Tongue (tissue), 2 donors: ENCODE data around the gene EHD4. TPM values are rescaled to one million over a fixed set of nuclear protein-coding genes. Genes with fewer than 3 reads are reported as not detected.

Source experiments
- DNase-seq: peaks from one replicate; pipeline ENCODE4 v3.0.0-alpha.2; 2015
- total RNA-seq: library from RNA; depleted of rRNA; stranded (reverse); fragments of >200 nt; gene quantifications from one replicate; pipeline ENCODE4 v1.2.3, GENCODE V29; 2014

EHD4 gene
- total RNA-seq, result 39.1 TPM

DNA sequence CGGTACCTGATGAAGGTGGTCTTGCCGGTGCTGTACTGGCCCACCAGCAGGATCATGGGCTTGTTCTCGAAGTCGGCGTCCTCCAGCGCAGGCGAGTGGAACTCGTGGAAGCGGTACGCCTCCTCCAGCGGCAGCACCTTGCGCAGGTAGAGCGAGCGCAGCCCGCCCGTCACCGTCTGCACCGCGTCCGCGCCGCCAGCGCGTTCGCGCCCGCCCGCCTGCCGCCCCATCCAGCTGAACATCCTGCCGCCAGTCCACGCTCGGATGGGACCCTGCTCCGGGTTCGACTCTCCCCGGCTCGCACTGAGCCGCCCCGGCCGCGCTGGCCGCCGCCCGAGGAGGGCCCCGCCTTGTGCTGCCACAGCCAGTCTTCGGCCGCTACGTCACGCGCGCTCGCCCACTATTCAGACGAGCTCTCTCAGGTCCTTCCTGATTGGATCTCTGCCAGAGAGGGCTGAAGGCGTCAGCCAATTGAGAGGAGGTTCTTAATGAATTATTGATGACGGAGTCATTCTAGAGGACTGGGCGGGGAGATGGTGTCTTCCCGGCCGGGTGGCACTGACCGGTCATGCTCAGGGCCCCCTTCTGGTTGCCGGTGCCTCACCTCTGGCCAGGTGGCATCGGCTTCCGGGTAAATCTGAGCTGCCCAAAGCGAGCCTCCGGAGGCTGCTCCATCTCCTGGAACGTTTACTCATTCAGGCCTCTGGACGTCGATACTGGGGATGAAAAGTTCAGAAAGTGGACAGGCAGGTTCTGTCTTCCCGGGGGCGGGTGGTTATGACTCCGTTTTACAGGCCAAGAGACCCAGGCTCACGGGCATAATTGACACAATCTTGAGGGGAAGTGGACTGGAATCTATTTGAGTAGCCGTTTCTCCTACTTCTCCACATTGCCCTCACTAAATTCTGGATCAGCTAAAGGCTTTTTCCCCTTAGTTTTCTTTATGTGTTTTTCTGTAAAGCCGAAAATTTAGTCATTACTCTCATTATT is at the start of gene EHD4:
Gene EHD4 (minus strand): TSS at position 305 of the 990 bp plus-strand sequence. CDS start 63 bp downstream, at position 242.
- DNase-seq, result peak; percentile 99

DNA sequence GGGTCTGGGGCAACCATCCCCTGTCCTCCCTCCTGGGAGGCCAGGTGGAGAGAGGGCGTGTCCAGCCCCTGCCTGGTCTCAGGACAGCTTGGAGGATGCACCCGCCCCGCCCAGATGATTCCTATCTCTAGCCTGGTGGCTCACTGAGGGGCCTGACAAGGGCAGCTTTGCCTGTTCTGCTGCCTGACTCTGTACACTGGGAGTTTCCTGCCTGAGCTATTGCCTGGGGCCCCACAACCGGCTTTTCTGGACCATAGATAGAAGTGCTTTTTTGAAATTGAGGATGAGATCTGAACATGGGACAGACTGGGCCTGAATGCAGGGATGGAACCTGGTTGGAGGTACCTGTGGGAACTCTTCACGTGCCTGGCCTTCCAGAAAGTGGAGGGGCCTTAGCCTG is 49.2 kb upstream of the EHD4 start:
- no peak for DNase-seq

DNA sequence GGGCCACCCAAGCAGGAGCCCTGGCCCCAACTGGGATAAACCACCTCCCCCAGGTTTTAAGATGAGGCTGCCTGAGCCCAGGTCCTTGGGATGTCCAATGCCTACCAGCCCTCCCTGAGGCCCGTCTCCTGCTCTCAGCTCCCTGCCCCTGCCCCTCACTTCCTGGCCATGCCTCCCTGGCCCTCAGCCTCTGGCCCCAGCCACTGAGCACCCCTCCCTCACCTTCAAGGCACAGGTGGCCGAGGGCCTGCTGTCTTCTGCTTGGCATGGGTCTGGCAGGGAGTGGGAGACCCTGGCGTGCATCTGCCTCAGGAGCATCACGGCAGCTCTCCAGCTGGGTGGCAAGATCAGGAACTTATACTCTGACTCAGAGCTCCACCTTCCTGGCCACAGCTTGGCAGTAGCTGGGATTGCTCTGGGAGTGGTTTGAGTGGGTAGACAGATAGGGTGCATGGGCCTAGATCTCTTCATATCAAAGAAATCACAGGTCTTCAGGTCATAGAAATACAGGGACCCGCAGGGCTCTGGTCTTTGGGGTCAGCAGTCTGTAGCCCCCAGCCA is 48.4 kb upstream of the EHD4 start, which contains the start of gene PLA2G4E:
Gene PLA2G4E (minus strand): TSS at position 330 of the 561 bp plus-strand sequence. CDS start 12 bp downstream, at position 318.
- DNase-seq, result no peak

DNA sequence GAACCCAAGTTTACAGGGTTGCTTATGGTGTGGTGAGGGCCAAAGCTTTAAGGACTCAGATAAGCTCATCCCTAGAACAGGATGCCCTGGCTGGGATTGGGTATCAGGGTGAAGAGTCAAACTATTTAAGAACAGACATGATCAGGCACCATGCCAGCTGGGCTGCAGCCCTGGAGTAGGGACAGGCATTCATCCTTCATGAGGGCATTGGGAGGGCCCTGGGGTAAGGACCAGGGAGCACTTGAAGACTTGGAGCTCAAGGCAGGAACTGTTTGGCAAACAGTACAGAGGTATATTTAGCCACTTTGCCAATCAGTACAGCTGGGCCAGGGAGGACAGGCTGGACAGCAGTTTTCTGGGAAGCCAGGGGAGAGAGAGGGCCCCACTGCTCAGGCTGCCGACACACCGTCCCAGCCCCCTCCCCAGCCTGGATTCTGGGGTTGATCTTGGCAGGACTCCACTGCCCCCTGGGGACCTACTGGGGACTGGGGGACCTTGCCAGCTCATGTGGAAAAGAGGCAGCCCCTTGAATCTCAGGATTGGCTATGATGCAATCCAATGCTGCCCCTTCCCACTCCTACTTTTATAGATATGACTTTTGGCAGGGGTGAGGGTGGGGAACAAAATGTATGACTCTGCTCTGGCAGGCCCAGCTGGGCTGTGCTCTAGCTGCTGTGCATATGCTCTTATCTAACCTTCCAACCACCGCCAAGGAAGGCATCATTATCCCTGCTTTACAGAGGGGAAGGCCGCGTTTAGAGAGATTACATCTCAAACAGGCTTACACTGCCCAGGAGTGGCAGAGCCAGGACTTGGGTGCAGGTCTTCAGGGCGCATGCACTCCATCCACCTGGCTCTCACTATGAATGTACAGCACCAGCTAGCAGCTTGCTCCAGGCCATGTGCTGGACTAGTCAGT is 46.2 kb upstream of the EHD4 start:
- DNase-seq, result peak; percentile 56

DNA sequence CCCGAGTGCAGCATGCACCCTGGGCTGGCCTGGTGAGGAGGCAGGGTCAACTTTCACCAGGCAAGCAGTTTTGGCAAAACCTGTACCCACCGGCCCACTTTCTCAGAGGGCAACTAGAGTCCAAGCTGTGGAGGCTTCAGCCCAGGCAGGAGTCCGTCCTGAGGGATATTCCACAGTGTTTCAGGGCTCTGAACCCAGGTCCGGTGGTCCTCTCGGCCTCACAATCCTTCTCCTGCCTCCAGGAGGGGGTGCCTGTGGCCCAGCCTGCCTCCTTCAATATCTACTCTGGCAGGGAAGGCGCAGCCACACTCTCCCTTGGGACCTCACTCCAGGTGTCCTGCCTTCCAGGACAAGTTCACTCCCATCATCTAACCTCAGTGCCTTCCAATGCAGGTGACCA is 44.6 kb upstream of the EHD4 start:
- DNase-seq, result no peak

DNA sequence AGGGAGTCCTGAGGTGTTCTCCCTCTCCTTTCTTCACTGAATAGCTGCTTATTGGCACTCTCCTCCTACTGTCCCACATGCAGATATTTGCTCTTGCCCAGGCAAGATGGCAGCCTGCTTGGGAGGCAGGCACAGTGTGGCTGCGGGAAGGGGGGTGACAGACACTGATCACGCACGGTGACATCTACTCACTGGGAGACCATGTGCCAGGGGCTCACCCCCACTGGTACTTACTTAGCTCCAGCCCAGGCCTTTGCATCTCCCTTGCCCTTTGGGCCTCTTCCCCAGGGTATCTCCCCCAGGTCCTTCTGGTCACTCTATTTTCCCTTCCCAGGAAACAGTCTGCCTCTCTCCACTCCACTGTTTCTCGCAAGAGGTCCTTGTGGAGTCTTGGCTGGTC is 42.0 kb upstream of the EHD4 start:
- no peak for DNase-seq

DNA sequence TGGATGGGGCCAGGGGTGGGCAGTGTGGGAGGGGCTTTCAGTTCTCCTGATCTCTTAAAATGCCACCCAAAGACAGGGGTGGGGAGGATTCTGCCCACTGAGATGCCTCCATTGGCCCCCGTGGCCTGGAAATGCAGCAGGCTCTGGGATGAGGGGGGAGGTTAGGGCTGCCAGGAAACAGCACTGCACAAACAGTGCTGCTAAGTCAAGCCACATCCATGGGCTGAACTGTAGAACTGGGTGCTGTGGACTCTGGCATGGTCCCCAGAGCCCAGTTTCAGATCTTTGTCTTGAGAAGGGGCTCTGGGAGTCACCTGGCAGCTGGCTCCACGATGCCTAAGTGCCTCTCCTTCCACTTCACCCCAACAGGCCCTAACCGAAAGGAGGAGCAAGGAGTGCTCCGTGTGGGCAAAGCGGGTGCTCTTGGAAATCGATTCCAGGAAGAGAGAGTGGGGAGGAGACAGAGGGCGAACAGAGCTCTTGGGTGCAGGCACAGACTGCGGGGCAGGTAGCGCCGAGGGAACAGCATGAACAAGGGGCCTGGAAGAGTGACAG is 40.6 kb upstream of the EHD4 start:
- no peak for DNase-seq

DNA sequence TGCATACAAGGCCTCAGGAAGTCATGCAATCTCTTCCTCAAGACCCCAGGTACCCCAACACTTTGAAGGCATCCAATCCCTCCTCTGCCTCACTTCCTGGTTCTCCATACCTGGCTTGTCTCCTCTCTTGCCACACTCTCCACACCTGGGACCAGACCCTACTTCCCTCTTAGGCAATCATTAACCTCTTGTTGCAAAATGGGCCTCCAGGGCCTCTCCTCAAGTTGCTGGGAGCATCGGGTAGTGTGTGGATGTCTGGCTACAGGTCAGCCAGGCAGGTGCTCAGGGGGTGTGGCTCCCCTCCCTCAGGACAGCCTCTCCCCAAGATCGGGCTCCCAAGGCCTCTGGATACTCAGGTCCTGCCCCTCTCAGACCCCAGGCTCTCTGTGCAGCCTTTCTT is 39.9 kb upstream of the EHD4 start:
- DNase-seq, result no peak

DNA sequence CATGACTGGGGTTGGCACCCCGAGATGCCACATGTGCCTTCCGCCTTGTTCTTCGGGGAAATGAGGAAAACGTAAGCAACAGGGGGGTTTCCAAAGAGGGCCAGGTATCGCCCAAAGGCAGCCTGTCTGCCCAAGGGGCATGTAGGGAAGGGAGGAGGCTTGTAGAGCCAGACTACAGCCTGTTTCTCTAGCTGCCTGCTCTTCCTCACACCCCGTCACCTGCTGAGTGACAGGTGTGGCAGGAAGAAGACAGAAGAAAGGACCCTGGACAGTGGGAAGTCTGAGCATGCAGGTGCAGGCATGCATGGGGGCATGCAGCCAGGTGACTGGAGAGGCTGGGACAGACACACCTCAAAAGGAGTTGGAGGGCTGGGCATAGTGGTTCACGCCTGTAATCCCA is 38.7 kb upstream of the EHD4 start:
- no peak for DNase-seq

DNA sequence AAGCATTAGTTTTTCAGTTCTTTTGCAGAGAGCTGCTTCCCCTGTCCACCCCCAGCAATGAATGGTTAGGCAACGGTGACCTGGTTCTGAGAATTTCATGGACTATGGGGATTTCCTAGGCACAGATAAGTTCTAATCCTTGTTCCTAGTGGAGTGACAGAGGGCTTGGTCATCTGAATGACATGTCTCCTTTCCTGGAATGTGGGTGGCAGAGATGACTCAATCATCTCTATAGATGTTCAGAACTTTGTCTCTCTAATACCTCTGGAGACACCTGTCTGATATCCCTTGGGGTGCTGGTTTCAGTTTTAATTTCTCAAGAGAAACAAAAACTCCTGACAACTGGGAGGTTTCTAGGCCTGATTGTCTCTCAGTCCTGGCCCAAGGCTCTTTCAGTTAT is 38.1 kb upstream of the EHD4 start:
- DNase-seq, result no peak

DNA sequence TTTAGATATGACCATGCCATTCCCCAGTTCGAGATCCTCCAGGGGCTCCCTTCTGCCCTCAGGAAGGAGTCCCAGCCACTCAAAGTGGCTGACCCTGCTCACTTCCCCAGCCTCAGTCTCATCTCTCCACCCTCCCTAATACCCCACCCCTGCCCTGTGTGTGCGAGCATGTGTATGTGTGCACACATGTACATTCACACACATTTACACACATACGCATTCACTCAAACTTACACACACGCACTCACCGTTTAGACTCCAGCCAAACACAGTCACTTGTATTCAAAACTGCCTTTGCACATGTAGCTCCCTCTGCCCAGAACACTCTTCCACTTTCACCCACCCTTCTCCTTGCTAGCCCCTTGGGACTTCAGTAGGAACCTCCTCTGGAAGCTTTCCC is 37.1 kb upstream of the EHD4 start:
- DNase-seq, result no peak

DNA sequence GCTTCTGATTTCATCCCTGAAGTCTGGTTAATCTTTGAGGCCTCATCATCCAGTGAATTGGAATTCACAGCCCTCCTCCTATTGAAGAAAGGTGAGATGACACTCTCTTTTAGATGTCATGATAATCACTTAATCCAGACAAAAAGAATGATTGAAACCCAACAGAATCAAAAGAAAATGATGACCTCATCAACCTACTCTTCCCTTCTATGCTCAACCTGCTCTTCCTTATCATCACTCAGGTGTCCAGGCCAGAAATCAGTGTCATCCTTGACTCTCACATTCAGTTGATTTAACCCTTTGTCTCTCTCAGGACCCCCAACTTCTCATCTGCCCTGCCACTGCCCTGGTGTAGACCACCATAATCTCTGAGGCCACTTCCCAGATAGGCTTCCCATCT is 36.7 kb upstream of the EHD4 start:
- no peak for DNase-seq

DNA sequence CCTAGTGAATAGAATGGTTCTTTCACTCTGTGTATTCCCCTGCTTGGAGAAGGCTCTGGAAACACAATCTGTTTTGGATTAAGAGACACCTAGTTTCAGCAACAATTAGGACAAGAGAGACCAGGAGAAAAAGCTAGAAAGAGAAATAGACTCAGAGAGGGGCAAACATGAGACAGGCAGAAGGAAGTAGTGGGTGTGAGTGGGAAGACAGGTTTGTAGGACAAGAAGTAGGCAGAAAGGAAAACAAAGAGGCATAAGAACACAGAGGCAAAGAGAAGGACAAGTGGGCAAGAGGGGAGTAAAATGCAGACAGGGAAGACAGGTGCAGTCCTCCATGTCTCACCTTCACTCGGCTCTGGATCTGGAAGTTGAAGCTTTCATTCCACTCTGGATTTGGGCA is 35.0 kb upstream of the EHD4 start:
- DNase-seq, result no peak

DNA sequence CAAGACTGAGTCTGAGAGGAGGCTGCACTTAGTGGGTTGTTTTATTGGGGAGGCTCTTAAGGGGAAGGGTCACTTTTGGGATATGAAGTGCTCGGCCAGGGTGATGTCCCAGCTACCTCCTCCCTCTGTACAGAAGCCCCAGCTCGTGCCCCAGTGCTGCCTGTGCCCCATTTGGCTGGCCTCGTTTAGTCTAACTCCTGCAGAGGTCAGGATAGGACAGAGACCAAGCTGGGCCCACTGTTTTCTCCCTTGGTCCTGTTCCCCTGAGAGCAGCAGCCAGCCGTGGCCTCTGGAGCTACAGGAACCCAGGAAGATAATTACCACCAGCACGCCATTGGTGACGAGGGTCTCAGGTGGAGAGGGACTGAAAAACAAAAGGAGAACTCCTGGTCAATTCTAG is 30.0 kb upstream of the EHD4 start:
- DNase-seq, result no peak

DNA sequence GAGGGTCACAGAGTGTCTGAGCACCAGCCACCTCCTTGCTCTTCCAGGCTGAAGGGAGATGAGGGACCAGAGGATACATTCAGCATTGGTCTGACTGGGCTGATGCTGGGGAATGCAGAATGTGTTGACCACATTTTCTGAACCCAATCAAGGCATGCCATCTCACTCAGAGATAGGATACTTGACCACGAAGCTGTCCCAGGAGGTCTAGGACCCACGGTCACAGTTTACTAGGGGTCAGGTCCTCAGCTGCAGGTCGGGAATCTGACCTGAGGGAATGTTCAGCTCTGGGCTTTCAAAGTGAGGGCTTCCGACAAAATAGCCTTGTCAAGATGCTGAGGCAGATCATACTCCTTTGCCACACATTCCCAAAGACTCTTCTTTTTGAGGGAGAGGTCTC is 28.9 kb upstream of the EHD4 start:
- DNase-seq, result no peak

DNA sequence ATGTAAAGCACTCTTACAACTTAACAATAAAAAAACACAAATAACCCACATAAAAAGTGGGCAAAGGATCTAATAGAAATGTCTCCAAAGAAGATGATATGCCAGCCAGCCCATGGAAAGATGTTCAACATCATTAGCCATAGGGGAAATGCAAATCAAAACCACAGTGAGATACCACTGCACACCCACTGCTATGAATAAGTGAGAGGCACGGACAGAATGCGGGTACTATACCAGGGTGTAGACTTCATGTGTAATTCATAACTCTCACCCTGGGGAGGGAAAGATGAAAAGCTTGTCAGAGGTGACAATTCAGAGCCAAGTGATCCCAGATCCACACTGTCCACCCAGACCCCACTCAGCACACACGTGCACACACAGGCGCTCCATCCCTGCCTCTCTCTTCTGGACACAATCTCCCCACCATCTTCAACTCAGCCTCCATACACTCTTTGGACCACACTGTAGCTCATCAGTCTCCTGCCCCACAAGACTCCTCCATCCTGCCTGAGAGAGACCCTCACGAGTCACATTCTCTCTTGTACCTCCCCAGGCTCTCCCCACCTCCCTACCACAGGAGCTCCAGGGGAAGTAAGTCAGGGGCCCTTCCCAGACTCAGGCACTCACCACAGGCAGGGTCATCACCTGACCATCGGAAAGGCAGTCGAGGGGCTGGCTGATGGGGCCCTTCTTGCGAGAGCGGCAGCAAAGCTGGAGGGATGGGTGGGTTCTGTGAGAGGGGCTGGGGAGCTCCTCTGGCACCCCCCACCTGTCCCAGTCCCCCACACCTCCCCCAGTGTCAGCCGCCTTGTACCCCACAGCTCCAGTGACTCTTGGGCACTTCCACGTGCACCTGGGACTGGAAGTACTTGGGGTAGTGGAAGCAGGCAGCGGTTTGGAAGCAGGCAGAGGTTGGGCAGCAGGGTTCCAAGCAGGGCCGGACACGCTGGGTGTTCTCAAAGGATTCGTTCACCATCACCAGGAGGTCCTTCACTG is 27.2 kb upstream of the EHD4 start:
- DNase-seq, result no peak

DNA sequence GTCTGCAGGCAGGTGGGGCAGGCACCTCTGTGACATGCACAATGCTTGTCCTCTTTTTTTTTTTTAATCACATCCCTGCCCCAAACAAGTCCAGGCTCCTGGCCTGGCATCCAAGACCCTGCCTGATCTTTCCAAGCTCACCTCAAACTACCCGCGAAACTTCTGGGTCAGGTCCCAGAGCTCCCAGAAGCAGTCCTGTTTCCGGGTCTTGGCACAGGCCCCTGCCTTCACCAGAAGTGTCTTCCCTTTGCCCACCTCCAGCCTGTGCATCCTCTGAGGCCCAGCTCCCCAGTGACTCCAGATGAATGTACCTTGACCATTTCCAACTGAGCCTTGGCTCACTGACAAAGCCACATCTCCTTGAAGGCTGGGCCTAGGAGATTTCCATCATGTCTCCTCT is 25.5 kb upstream of the EHD4 start:
- DNase-seq, result no peak

DNA sequence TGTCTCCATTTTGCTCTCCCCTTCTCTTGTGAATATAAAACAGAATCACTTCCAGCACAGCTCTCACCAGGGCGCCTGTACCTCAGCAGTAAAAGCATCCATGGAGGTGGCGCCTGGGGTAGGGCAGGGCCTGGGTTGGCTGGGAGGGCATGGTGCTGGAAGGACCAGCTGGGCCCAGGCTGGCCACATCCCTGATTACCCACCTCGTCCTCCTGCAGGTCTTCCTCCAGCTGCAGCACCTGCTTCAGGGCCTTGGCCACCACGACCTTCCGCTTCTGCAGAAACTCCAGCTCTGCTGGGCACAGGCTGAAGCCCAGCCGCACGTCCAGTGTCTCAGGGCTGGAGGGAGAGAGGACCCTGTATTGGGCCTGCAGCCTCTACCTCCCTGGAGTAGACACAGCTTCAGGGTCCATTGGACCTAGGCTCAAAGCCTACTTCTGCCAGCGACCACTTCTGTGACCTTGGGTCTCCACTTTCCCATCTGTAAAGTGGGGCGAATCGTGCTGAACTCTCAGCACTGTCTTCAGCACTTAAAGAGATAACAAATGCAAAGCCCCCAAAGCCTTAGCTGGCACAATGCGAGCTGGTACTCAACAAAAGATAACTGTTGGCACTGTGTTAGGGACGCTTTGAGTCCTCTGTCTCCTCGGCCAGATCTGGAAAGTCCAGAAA is 24.7 kb upstream of the EHD4 start:
- DNase-seq, result no peak

DNA sequence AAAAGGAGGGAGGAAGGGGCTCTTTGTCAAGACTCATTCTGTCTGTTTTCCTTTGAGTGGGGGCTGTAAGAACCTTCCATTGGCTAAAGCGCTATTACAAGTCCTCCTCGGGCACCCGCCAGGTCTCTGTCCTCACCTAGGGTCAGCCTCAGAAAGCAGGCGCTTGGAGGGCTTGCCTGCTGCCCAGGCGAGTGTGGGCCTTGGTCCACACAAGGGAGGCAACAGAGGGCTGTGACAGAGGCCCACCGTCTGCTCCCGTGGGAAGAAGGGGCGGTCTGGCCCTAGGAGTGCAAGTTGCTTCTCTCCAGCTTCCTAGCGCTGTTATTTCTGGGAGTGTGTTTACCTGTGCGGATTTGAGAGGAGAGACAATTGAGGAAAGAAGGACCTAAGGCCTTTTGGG is 24.0 kb upstream of the EHD4 start:
- DNase-seq, result no peak

DNA sequence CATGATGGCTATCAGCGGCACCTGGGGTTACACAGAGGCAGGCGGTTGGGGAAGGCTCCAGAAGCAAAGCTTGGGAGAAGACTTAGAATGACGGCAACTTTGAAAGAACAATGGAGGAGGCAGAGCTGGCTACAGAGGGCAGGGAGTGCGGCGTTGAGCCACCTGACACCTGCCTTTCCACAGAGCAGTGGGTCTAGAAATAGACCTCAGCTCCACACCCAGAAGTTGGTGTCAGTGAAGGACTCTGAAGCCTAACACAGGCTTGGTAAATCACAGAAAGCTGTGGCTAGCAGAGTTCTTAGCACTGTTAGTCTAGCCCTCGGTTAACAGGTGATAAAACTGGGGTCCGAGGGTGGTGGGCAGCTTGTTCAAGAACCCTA is 23.1 kb upstream of the EHD4 start:
- DNase-seq, result no peak
